ENCODE measurements around the gene PCNX2. TPM values are rescaled to one million over a fixed set of nuclear protein-coding genes. Genes with fewer than 3 reads are reported as not detected.

PCNX2 gene
- total RNA-seq, 6 experiments from 2014 or later, result 9.9 to 15.6 (median 13.5) TPM

DNA sequence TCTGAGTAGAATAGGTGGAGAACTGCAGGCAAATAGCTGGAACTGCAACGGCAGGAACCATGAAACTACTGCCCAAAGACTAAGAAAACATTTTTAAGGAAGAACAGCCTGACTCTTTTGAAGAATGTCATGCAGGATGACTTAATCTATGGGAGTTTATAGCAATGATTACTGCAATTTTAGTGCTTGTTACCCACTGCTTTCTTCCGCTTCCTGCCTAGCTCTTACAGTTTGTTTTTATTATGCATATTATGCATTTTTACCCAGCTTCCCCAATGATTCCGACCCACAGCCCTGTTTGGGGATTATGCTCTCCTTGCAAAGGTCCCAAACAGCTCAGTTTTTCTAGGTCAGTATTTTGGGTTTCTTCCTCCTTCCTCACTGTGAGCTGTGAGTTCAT lies 71.2 kb downstream of the PCNX2 start:
- no peak for DNase-seq
- H3K4me3 Mint-ChIP-seq, result no peak overlapping the region
- no peak overlapping the region for H3K27ac Mint-ChIP-seq
- TF ChIP-seq, protein P1, sequence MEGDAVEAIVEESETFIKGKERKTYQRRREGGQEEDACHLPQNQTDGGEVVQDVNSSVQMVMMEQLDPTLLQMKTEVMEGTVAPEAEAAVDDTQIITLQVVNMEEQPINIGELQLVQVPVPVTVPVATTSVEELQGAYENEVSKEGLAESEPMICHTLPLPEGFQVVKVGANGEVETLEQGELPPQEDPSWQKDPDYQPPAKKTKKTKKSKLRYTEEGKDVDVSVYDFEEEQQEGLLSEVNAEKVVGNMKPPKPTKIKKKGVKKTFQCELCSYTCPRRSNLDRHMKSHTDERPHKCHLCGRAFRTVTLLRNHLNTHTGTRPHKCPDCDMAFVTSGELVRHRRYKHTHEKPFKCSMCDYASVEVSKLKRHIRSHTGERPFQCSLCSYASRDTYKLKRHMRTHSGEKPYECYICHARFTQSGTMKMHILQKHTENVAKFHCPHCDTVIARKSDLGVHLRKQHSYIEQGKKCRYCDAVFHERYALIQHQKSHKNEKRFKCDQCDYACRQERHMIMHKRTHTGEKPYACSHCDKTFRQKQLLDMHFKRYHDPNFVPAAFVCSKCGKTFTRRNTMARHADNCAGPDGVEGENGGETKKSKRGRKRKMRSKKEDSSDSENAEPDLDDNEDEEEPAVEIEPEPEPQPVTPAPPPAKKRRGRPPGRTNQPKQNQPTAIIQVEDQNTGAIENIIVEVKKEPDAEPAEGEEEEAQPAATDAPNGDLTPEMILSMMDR (IDR thresholded peaks at IDR 0.05), result no peak
- no peaks in the 10 kb centered on the region for H3K9me3 Mint-ChIP-seq
- H3K4me1 Mint-ChIP-seq (ENCODE audit: low read depth), result no peaks in the 10 kb centered on the region
- peaks cover 28% of the 10 kb centered on the region for H3K36me3 Mint-ChIP-seq (ENCODE audit: low read depth)
- H3K27me3 Mint-ChIP-seq (ENCODE audit: insufficient read depth), result no peaks in the 10 kb centered on the region

DNA sequence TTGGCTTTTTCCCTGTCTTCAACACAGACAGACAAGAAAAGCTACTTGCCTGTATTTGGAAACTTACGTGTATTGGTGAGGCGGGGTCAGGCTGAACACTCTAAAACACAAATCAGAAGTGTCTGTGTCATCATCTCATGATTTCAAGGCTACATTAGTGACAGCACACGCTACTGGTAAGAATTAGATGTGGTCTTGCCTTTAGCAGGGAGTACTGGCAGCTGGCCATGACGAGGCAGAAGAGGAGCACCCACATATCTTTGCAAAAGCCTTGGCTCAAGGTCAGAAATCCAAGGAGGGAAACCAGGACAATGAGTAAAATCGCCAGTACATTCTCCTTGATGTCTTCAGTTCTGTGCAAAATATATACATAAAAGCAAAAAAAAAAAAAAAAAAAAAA lies 77.7 kb downstream of the PCNX2 start:
- Mint-ChIP-seq H3K4me1 (ENCODE audit: low read depth) (no peaks in the 10 kb centered on the region), H3K27me3 (ENCODE audit: insufficient read depth) (no peaks in the 10 kb centered on the region), H3K4me3 (no peak overlapping the region), H3K27ac (no peak overlapping the region), H3K9me3 (no peaks in the 10 kb centered on the region), H3K36me3 (ENCODE audit: low read depth) (peaks cover 12% of the 10 kb centered on the region)
- TF ChIP-seq, protein P1 (IDR thresholded peaks at IDR 0.05), result no peak
- no peak for DNase-seq

DNA sequence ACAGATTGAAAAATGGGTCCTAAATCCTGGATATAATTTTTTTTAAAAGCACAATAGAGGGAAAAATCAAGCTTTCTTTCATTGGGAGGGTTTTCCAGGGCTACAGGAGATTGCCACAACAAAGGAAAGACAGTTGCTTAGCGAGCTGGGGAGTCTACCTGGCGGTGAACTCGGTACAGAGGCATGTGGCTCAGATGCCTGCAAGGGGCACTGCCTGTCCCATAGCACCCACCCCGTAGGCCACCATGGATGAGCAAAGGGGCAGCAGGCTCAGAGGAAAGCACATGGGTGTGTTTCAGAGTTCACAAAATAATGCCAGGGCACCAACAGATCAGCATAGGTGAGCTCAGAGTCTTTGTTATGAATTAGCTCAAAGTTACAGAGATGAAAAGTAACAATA lies 79.5 kb downstream of the PCNX2 start:
- Mint-ChIP-seq H3K9me3 (no peaks in the 10 kb centered on the region), H3K4me3 (no peak overlapping the region), H3K4me1 (ENCODE audit: low read depth) (peaks cover 13% of the 10 kb centered on the region), H3K27me3 (ENCODE audit: insufficient read depth) (no peaks in the 10 kb centered on the region), H3K27ac (no peak overlapping the region), H3K36me3 (ENCODE audit: low read depth) (peaks cover 12% of the 10 kb centered on the region)
- TF ChIP-seq, protein P1 (IDR thresholded peaks at IDR 0.05), result no peak
- DNase-seq, result no peak

DNA sequence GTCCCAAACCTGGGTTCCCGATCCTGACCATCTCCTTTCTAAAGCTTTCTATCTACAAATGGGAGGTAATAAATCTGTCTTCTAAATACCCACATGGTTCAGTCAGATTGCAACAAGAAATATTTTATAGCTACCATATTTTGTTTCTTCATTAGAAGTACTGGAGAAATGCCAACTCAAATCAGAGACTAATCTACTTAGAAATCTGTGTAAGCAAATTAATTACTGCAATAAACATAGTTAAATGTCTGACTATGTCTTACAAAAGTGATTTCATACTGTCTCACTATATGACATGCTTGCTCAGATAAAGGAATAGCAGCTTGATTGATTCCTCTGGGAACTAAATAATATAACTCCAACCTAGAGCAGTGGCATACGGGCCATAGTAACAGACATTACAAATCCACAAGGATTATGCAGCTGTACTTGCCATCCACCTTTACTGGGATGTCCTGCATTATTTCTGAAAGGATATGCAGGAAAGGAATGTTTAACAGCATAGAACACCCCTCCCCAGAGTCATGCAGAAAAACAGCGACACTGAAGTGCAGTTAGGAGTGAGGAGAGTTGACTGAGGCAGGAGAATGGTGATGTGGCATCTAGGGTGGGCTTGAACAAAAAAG lies 80.3 kb downstream of the PCNX2 start:
- Mint-ChIP-seq H3K9me3 (no peaks in the 10 kb centered on the region), H3K27ac (no peak overlapping the region), H3K36me3 (ENCODE audit: low read depth) (peaks cover 7% of the 10 kb centered on the region), H3K27me3 (ENCODE audit: insufficient read depth) (no peaks in the 10 kb centered on the region), H3K4me1 (ENCODE audit: low read depth) (peaks cover 13% of the 10 kb centered on the region), H3K4me3 (no peak overlapping the region)
- no peak for DNase-seq
- TF ChIP-seq, protein P1 (IDR thresholded peaks at IDR 0.05), result no peak

DNA sequence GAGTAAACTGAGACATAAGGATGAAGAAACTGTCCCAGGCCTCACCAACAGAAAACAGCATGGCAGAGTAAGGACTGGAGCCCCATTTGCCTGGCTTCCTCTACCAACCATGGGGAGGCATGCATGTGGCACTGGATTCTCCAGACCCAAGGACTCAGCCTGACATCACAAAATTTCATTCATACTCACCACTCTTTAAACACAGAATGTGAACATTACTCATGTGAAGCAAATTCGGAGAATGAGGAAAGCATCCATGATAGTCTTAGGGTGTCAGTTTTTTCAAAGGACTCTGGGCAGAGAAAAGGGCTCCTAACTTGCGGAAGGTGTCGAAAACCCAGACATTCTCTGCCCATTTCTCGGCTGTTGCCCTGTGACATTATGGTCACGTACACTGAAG lies 83.9 kb downstream of the PCNX2 start:
- peak; percentile 28 for DNase-seq
- peaks cover 11% of the 10 kb centered on the region for H3K36me3 Mint-ChIP-seq (ENCODE audit: low read depth)

More for the DNA sequence above, 83.9 kb downstream of the PCNX2 start:
- H3K27ac Mint-ChIP-seq, result 0 out of 2 replicates have a peak overlapping the region, but pooled peaks have one; percentile 11
- H3K4me3 Mint-ChIP-seq, result no peak overlapping the region
- no peaks in the 10 kb centered on the region for H3K9me3 Mint-ChIP-seq
- no peaks in the 10 kb centered on the region for H3K27me3 Mint-ChIP-seq (ENCODE audit: insufficient read depth)
- TF ChIP-seq, protein P1 (IDR thresholded peaks at IDR 0.05), result no peak
- H3K4me1 Mint-ChIP-seq (ENCODE audit: low read depth), result peaks cover 13% of the 10 kb centered on the region
